Neural progenitor cell (in vitro differentiated cells): Measurements from ENCODE around the gene XPC.

ENCODE experiments used
- CTCF ChIP-seq: fragments of 200-600 bp; sonication (generic); IDR thresholded peaks from 2 replicates; pipeline ENCODE4 v1.5.1; 2017; ENCODE audit warnings: antibody characterized with exemption, mild to moderate bottlenecking
- EZH2 ChIP-seq: fragments of 200-600 bp; sonication (generic); IDR thresholded peaks from 2 replicates; pipeline ENCODE4 v1.6.1; 2017; ENCODE audit warnings: antibody characterized with exemption, mild to moderate bottlenecking, moderate library complexity
- EZH2phosphoT487 ChIP-seq: fragments of 200-600 bp; sonication (generic); IDR thresholded peaks from 2 replicates; pipeline ENCODE4 v1.6.1; 2017; ENCODE audit warnings: antibody characterized with exemption

DNA sequence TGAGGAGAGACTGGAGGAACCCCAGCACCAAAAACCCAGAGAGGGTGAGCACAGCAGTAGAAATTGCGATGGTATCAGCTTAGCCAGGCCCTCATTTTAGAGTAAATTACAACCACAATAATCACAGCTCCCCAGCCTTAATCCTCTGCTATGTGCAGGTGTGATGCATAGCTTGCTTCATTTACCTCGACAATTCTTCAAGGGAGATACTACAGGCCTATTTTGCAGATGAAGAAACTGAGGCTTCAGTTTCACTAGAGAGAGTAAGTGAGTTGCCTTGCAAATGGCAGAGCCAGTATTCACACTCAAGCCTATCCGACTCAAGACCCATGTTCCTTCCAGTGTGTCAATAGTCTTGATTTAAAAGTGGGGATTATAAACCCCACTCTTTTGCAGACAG is 33.6 kb upstream of the XPC start:
- TF ChIP-seq EZH2, result no peak
- TF ChIP-seq CTCF, result no peak
- TF ChIP-seq EZH2phosphoT487, result no peak
